Measurements from ENCODE around the gene LRRC73. TPM values are rescaled to one million over a fixed set of nuclear protein-coding genes. Genes with fewer than 3 reads are reported as not detected.

The LRRC73 gene
- total and polyA plus RNA-seq, 9 of the 15 experiments (the other 6 are each of a cell fraction or from before 2014, with no cell fraction given): 0.07 to 0.55 (median 0.16) TPM; not detected in 3

DNA sequence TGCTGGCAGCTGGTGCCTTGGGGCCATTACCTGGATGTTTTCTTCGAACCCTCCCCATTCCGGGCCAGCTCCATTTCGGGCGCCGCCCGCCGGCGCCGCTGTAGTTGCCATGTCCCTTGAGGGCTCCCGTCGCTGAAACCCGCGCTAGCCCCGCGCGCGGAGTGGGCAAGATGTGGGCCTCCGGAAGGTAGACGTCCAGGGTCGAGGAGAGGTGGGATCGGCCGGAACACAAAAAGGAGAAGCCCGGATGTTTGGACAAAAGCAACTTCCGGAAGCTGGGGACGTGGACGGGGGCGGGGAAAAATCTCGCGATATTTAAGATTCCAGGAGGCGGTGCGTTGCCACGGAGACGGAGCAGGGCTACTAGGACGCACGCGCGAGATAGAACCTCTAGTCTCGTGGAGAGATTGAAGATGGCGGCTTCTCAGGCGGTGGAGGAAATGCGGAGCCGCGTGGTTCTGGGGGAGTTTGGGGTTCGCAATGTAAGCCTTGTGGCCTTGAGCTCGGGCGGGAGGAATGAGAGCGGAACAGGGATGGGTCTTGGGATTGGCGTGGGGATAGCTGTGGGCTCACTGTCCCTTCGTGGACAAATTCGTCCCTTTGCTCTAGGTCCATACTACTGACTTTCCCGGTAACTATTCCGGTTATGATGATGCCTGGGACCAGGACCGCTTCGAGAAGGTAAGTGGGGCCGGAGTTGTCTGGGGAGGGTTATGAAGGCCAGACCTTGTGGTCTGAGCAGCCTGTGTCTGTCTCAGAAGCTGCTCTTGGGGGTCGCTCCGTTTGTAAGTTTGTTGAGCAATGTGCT, 6.8 kb upstream of the LRRC73 start, which contains the start of the genes POLR1C and YIPF3 (continued):
- TF ChIP-seq NR1H2 (CRISPR knock-in tag; IDR thresholded peaks at IDR 0.05) (no peak), ZBTB1 (CRISPR knock-in tag; IDR thresholded peaks at IDR 0.05; ENCODE audit: borderline replicate concordance, low read depth) (0 out of 2 replicates have a peak, but pooled peaks have one; percentile 17), ELF2 (CRISPR knock-in tag; IDR thresholded peaks at IDR 0.05) (no peak), L3MBTL2 (IDR thresholded peaks at IDR 0.05) (peak; percentile 65), TCF3 (CRISPR knock-in tag; IDR thresholded peaks at IDR 0.05) (no peak), PHB2 (IDR thresholded peaks at IDR 0.05; ENCODE audit: low read depth) (no peak), ZNF551 (CRISPR knock-in tag; IDR thresholded peaks at IDR 0.05) (no peak), POLR2G (IDR thresholded peaks at IDR 0.05; ENCODE audit: low read depth, low read length) (peak; percentile 97), ZNF184 (CRISPR knock-in tag; IDR thresholded peaks at IDR 0.05) (no peak), NCOA4 (IDR thresholded peaks at IDR 0.05; ENCODE audit: partially characterized antibody) (no peak), TEAD4 (IDR thresholded peaks at IDR 0.05; ENCODE audit: low read length) (no peak; the same call in 1 of the 2 replicates), TEAD4 (CRISPR knock-in tag; IDR thresholded peaks at IDR 0.05; ENCODE audit: borderline replicate concordance) (no peak), ZNF143 (CRISPR knock-in tag; IDR thresholded peaks at IDR 0.05) (no peak), RBM14 (IDR thresholded peaks at IDR 0.05; ENCODE audit: borderline replicate concordance, insufficient read depth, low read depth, low read length) (no peak), BACH1 (tag; IDR thresholded peaks at IDR 0.05) (no peak)
- TF ChIP-seq, protein P1, sequence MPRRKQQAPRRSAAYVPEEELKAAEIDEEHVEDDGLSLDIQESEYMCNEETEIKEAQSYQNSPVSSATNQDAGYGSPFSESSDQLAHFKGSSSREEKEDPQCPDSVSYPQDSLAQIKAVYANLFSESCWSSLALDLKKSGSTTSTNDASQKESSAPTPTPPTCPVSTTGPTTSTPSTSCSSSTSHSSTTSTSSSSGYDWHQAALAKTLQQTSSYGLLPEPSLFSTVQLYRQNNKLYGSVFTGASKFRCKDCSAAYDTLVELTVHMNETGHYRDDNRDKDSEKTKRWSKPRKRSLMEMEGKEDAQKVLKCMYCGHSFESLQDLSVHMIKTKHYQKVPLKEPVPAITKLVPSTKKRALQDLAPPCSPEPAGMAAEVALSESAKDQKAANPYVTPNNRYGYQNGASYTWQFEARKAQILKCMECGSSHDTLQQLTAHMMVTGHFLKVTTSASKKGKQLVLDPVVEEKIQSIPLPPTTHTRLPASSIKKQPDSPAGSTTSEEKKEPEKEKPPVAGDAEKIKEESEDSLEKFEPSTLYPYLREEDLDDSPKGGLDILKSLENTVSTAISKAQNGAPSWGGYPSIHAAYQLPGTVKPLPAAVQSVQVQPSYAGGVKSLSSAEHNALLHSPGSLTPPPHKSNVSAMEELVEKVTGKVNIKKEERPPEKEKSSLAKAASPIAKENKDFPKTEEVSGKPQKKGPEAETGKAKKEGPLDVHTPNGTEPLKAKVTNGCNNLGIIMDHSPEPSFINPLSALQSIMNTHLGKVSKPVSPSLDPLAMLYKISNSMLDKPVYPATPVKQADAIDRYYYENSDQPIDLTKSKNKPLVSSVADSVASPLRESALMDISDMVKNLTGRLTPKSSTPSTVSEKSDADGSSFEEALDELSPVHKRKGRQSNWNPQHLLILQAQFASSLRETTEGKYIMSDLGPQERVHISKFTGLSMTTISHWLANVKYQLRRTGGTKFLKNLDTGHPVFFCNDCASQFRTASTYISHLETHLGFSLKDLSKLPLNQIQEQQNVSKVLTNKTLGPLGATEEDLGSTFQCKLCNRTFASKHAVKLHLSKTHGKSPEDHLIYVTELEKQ (CRISPR knock-in tag; IDR thresholded peaks at IDR 0.05): no peak
- TF ChIP-seq, protein P2, sequence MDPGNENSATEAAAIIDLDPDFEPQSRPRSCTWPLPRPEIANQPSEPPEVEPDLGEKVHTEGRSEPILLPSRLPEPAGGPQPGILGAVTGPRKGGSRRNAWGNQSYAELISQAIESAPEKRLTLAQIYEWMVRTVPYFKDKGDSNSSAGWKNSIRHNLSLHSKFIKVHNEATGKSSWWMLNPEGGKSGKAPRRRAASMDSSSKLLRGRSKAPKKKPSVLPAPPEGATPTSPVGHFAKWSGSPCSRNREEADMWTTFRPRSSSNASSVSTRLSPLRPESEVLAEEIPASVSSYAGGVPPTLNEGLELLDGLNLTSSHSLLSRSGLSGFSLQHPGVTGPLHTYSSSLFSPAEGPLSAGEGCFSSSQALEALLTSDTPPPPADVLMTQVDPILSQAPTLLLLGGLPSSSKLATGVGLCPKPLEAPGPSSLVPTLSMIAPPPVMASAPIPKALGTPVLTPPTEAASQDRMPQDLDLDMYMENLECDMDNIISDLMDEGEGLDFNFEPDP (CRISPR knock-in tag; IDR thresholded peaks at IDR 0.05): no peak
- TF ChIP-seq, protein P3, sequence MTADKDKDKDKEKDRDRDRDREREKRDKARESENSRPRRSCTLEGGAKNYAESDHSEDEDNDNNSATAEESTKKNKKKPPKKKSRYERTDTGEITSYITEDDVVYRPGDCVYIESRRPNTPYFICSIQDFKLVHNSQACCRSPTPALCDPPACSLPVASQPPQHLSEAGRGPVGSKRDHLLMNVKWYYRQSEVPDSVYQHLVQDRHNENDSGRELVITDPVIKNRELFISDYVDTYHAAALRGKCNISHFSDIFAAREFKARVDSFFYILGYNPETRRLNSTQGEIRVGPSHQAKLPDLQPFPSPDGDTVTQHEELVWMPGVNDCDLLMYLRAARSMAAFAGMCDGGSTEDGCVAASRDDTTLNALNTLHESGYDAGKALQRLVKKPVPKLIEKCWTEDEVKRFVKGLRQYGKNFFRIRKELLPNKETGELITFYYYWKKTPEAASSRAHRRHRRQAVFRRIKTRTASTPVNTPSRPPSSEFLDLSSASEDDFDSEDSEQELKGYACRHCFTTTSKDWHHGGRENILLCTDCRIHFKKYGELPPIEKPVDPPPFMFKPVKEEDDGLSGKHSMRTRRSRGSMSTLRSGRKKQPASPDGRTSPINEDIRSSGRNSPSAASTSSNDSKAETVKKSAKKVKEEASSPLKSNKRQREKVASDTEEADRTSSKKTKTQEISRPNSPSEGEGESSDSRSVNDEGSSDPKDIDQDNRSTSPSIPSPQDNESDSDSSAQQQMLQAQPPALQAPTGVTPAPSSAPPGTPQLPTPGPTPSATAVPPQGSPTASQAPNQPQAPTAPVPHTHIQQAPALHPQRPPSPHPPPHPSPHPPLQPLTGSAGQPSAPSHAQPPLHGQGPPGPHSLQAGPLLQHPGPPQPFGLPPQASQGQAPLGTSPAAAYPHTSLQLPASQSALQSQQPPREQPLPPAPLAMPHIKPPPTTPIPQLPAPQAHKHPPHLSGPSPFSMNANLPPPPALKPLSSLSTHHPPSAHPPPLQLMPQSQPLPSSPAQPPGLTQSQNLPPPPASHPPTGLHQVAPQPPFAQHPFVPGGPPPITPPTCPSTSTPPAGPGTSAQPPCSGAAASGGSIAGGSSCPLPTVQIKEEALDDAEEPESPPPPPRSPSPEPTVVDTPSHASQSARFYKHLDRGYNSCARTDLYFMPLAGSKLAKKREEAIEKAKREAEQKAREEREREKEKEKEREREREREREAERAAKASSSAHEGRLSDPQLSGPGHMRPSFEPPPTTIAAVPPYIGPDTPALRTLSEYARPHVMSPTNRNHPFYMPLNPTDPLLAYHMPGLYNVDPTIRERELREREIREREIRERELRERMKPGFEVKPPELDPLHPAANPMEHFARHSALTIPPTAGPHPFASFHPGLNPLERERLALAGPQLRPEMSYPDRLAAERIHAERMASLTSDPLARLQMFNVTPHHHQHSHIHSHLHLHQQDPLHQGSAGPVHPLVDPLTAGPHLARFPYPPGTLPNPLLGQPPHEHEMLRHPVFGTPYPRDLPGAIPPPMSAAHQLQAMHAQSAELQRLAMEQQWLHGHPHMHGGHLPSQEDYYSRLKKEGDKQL (CRISPR knock-in tag; IDR thresholded peaks at IDR 0.05; ENCODE audit: borderline replicate concordance): peak; percentile 92; the same call in 1 of the 2 replicates

Measured in K562 (cell line).